ES-I3 (cell line): ENCODE data around the gene ANKLE1.

Source experiments
- H3K36me3 ChIP-seq: 2 replicates; pipeline ENCODE4 v1.6.1; 2013; ENCODE audit warnings: mild to moderate bottlenecking, low read length, control low read depth, moderate library complexity; ENCODE audit not compliant: insufficient read depth
- H3K4me1 ChIP-seq: 2 replicates; pipeline ENCODE4 v1.6.1; 2013; ENCODE audit warnings: mild to moderate bottlenecking, control low read depth, low read length; ENCODE audit not compliant: insufficient read depth
- H3K9ac ChIP-seq: 2 replicates; pipeline ENCODE4 v1.6.1; 2013; ENCODE audit warnings: low read depth, mild to moderate bottlenecking, low read length, moderate library complexity
- H3K9me3 ChIP-seq: 2 replicates; pipeline ENCODE4 v1.6.1; 2013; ENCODE audit warnings: mild to moderate bottlenecking, low read length, moderate library complexity; ENCODE audit not compliant: control insufficient read depth, insufficient read depth

The ANKLE1 gene, protein sequence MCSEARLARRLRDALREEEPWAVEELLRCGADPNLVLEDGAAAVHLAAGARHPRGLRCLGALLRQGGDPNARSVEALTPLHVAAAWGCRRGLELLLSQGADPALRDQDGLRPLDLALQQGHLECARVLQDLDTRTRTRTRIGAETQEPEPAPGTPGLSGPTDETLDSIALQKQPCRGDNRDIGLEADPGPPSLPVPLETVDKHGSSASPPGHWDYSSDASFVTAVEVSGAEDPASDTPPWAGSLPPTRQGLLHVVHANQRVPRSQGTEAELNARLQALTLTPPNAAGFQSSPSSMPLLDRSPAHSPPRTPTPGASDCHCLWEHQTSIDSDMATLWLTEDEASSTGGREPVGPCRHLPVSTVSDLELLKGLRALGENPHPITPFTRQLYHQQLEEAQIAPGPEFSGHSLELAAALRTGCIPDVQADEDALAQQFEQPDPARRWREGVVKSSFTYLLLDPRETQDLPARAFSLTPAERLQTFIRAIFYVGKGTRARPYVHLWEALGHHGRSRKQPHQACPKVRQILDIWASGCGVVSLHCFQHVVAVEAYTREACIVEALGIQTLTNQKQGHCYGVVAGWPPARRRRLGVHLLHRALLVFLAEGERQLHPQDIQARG

DNA sequence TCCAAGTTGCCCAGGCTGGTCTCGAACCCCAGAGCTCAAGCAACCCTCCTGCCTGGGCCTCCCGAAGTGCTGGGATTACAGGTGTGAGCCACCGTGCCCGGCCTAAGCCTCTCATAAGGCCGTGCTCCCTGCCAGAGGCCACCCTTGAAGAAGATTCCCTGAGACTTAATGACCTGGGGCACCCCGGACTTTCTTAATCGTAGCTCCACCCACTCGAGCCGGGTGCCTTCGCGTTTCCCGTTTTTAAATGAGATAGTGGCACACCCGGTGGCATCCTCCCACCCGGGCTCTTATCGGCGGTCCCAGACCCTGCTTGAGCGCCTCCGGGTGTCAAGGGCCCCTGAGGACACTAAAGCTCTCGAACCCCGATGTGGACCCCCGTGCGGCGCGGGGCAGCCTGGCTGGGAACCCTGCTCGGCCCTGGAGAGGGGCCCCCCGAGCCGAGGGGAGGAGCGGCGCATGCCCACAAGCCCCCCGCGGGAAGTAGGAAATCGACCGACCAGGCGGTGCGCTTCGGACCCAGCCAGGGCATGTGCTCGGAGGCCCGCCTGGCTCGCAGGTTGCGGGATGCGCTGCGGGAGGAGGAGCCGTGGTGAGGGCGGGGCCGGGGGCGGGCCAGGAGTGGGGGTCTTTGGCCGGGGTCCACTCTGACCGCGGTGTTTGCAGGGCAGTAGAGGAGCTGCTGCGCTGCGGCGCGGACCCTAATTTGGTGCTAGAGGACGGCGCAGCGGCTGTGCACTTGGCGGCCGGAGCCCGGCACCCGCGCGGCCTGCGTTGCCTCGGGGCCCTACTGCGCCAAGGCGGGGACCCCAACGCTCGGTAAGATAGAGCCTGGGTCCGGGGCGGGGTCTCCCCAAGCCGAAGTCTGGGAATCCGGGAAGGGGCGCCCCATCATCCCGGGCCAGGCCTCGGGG is at the start of gene ANKLE1:
Gene ANKLE1 (plus strand): TSS at position 511 of the 914 bp plus-strand sequence. CDS start 20 bp downstream, at position 531.
- Histone ChIP-seq H3K9ac (peak within 1 kb of the TSS; percentile 49; the same call in 1 of the 2 replicates), H3K4me1 (no peaks in the 10 kb centered on the region), H3K36me3 (peaks cover 9% of the 10 kb centered on the region), H3K9me3 (no peaks in the 10 kb centered on the region)

DNA sequence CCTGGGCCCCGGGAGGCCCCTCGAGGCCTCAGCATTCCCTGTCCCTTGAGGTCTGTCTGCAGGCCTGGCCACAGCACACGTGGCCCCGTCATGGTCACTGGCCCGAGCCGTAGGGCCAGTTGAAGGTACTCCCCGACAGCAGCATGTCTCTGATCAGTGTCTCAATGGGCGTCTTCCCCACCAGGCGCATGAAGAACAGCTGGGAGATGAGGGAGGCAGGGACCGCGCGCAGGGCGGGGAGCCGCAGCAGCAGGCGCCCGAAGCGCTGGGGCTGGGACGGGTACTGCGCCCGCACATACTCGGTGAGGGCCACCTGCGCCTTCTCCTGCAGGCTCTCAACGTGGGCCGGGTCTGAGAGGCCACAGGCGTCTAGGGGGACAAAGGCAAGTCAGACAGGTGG is 49.4 kb upstream of the ANKLE1 start:
- Histone ChIP-seq H3K36me3 (no peaks in the 10 kb centered on the region; the same call in 1 of the 2 replicates), H3K4me1 (peaks cover 16% of the 10 kb centered on the region), H3K9me3 (no peaks in the 10 kb centered on the region), H3K9ac (no peak overlapping the region)

DNA sequence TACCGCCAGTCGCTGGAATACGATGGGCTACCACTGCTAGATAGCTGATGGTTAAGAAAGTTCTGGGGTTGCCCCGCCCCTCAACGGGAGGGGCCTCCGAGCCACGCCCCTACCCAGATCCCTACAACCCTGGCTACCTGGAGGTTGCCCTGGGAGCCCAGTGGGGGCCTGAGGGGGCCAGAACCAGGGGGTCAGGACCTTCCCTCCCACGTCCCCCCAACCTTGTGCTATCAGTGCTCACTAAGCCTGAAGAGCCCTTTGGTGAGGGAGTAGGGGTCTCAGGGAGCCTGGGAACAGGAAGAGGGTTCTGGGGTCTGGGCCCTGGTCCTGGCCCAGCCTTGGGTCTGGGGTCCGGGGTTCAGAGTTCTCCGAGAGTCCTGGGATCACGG is 46.8 kb upstream of the ANKLE1 start:
- peak overlapping the region; percentile 90 for H3K9ac ChIP-seq
- no peaks in the 10 kb centered on the region for H3K9me3 ChIP-seq
- no peaks in the 10 kb centered on the region; the same call in 1 of the 2 replicates for H3K36me3 ChIP-seq
- peaks cover 14% of the 10 kb centered on the region for H3K4me1 ChIP-seq

DNA sequence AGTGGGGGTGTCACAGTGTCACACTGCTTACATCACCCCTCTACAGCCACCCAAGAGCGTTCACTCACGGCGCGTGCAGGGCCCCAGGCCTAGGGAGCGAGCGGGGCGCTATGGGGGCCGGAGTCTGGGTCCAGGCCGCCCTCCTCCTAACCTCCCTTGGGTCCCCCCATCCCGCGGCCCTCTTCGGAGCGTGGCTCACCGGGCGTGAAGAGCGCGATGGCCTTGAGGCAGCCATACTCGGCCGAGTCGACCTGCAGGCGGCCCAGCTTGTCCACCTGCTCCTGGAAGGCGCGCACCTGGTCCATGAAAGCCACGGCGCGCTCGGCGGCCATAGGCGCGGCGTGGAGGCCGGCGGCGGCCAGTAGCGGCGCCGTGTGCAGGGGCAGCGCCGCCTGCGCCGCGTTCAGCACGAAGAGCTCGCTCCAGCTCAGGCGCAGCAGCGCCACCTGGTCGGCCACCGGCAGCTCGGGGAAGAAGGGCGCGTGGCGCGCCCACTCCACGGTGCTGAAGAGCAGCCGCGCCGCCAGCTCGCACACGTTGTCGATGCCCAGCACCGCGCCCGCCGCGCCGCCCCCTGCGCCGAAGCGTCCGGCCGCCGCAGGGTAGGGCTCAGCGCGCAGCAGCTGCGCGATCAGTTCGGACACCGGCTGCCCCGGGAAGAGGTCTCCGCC is 46.3 kb upstream of the ANKLE1 start:
- Histone ChIP-seq H3K36me3 (no peaks in the 10 kb centered on the region; the same call in 1 of the 2 replicates), H3K9ac (peak overlapping the region; percentile 90)

DNA sequence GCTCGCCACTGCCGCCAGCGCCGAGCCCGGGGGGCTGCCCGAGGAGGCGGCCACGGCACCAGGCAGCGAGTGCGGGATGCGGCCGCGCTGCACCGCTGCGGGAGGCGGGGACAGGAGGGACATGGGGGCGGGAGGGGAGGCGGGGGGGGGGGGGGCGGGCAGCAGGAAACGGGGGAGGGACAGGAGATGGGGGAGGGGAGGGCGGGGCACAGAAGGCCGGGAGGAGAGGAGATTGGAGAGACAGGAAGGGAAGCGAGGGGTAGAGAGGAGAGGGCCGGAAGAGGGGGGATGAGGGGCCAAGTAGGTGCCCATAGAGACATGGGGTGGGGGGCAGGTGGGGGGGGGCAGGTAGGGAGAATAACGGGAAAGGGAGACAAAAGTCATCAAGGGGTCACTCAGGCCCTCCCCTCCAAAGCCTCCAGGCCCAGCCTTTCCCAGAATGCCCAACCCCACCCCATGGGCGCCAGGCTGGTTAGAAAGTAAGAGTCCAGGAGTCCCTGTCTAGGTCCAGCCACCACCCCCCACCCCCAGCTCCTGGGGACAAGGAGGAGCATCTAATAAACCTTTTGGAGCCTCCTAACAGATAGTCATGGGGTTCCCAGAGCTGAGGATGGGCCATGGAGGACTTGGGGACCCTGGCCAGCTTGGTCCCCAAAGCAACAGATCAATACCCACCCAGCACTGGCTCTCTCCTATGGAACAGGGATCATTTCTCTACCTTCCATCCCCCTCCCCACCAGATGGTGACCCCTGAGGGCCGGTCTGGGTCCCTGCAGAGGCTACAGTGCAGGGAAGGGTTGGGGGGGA is 45.5 kb upstream of the ANKLE1 start:
- H3K9me3 ChIP-seq = no peaks in the 10 kb centered on the region
- H3K9ac ChIP-seq = peak overlapping the region; percentile 90
- no peaks in the 10 kb centered on the region; the same call in 1 of the 2 replicates for H3K36me3 ChIP-seq
- peaks cover 14% of the 10 kb centered on the region for H3K4me1 ChIP-seq

More for the DNA sequence above, 46.3 kb upstream of the ANKLE1 start:
- Histone ChIP-seq H3K9me3 (no peaks in the 10 kb centered on the region), H3K4me1 (peaks cover 14% of the 10 kb centered on the region)

DNA sequence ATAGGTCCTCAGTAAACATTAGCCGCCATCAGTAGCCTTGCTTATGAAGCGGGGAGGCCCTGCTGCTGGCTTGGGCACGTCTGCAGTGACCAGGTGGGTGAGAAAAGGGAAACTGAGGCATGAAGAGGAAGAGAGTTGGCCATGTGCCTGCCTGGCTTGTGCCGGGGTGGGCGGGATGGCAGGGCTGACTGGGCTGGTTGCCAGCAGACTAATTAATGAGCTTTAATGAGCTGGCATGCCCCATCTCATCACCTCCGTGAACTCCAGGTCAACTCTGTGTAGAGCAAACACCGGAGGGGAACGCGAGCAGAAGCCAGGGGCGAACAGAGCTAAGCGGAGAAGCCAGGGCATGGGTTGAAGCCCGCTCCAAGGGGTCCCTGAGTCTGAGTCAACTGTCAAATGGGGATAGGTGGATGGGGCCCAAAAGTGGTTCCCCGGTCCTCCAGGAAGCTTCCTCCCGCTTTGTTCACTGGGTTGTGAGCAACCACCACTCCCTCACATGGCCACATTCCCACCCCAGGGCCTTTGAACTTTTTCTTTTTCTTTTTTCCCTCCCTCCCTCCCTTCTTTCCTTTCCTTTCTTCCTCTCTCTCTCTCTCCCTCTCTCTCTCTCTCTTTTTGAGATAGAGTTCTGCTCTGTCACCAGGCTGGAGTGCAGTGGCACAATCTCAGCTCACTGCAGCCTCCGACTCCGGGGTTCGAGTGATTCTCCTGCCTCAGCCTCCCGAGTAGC is 44.7 kb upstream of the ANKLE1 start:
- H3K4me1 ChIP-seq = peaks cover 14% of the 10 kb centered on the region
- no peaks in the 10 kb centered on the region; the same call in 1 of the 2 replicates for H3K36me3 ChIP-seq

DNA sequence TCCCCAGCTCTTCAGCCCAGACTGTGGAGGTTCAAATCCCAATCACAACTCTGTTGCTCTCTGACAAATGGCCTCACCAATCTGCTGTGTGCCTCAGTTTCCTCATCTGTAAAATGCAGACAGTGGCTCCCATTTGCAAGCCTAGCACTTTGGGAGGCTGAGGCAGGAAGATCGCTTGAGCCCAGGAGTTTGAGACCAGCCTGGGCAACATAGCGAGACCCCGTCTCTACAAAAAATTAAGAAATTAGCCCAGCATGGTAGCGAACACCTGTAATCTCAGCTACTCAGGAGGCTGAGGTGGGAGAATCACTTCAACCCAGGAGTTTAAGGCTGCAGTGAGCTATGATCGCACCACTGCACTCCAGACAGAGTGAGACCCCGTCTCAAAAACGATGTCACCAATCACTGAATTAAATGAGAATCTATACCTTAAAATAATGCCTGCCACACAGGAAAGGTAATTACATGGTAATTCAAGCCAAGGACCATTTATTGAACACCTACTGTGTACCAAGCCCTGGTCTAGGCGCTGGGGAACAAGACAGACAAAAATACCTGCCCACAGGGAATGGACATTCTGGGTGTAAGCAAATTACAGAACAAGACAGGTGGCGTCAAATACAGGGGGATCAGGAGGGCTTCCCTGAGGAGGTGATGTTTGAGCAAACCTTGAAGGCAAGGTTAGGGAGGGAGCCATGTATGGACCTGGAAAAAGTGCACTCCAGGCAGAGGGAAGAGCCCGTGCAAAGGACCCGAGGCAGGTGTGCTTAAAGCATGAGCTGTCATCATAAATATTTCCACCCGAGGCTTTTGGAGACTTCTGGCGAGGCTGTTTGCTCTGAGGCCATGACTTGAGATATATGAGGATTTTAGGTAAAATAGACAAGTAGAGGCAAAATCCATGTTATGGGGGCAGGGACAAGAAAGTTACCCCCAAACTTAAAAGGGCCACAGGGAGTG is 43.7 kb upstream of the ANKLE1 start:
- Histone ChIP-seq H3K9ac (no peak overlapping the region), H3K9me3 (no peaks in the 10 kb centered on the region), H3K36me3 (no peaks in the 10 kb centered on the region; the same call in 1 of the 2 replicates), H3K4me1 (peaks cover 16% of the 10 kb centered on the region)

More for the DNA sequence above, 44.7 kb upstream of the ANKLE1 start:
- no peak overlapping the region for H3K9ac ChIP-seq
- H3K9me3 ChIP-seq = no peaks in the 10 kb centered on the region

DNA sequence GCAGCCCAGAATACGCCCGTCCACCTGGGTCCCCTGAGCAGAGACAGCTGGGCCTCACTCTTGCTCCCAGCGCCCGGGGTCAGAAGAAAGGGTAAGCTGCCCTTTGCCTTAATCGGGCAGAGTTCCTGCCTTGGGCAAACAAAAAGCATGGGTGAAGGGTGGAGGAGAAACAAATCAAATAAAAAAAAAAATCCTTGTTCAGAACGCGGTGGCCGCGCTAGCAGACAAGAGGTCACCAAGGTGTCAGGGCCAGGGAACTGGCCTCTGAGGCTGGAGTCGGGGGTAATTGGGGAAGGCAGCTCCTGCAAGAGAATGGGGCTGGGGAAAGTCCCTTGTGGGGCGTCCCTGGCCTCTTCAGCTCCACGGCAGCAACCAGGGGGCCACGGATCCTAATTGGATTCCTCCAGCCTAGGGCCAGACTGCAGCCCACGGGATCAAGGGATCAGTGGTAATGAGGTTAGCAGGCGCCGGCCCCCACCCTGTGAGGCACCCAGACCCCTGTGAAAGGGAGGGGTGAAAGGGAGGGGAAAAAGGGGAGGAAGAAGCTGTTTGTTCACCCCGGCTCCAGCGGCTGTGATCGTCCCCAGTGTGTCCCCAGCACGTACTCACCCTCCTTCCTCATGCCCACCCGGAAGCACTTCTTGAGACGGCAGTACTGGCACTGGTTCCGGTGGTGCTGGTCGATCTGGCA is 41.5 kb upstream of the ANKLE1 start:
- peaks cover 10% of the 10 kb centered on the region; the same call in 1 of the 2 replicates for H3K4me1 ChIP-seq
- no peaks in the 10 kb centered on the region; the same call in 1 of the 2 replicates for H3K36me3 ChIP-seq
- H3K9me3 ChIP-seq = no peaks in the 10 kb centered on the region
- H3K9ac ChIP-seq = no peak overlapping the region

DNA sequence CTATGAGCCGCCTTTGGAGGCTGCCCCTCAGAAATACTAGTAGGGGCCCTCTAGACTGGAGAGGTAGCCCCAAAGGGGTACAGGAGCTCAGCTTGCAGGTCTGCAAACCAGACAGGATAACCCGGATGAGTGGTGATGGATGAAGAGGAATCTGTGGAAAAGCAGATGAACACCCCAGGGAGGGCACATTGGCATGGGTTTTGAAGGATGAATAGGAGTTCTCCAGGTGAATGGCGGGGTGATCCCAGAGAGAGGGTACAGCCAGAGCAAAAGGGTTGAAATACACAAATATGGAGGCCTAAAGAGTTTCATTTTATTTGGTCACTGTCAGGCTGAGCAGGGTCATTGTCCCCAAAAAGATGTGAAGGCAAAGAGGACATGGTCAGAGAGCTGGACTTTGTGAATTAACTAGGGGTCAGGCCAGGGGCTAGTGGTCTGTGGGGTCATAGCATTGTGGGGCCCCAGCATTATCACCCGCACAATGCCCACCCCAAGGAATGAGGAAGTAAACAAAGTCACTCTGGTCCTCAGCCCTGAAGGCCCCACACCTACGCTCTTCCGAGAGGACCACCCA is 40.8 kb upstream of the ANKLE1 start:
- peaks cover 10% of the 10 kb centered on the region; the same call in 1 of the 2 replicates for H3K4me1 ChIP-seq

DNA sequence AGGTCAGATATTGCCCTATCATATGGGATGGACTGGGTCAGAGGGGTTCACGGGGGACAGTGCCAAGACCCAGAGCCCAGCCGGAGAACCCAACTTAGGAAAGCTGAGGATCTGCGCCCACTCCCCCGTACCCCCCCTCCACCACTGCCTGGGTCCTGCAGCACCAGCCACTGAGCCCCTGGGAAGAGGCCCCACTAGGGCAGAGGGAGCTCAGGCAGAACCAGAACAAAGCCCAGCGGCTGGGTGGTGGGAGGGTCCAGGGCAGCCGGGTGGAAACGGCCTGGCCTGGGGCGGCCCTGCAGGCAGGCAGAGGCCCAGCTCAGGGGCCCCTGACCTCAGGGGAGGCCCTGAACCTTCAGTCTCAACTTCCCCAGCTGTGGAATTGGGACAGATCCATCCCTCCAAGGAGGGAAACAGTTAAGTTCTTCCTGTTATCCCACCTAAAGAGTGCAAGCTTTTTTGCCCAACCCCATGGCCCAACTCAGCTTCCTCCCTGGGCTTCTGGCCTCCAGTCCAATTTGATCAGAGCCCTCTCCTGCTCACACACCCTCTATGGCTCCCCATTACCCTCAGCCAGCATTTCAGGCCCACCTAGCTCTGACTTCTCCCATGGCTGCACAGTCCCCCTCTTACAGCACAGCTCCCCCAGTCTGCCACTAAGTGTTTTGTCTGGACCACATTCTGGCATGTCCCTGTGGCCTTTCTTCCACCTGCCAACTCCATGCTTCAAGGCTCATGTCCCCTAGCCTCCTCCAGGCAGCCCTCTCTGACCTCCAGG is 39.1 kb upstream of the ANKLE1 start:
- Histone ChIP-seq H3K36me3 (no peaks in the 10 kb centered on the region; the same call in 1 of the 2 replicates), H3K4me1 (peaks cover 13% of the 10 kb centered on the region; the same call in 1 of the 2 replicates), H3K9me3 (no peaks in the 10 kb centered on the region), H3K9ac (no peak overlapping the region; the same call in 1 of the 2 replicates)

More for the DNA sequence above, 40.8 kb upstream of the ANKLE1 start:
- H3K9ac ChIP-seq = no peak overlapping the region
- H3K9me3 ChIP-seq = no peaks in the 10 kb centered on the region
- no peaks in the 10 kb centered on the region; the same call in 1 of the 2 replicates for H3K36me3 ChIP-seq
